Left ventricle myocardium superior (tissue), 1 donor: Measurements from ENCODE around the gene DNAJC8. TPM values are rescaled to one million over a fixed set of nuclear protein-coding genes. Genes with fewer than 3 reads are reported as not detected.

Experiments used
- ATAC-seq: fragments of 200-7000 bp; cut with Tn5 transposase; one replicate; pipeline ENCODE4 v1.9.1; 2020; ENCODE audit warnings: mild to moderate bottlenecking, moderate library complexity
- DNase-seq: peaks from one replicate; pipeline ENCODE4 v3.0.0-alpha.2; 2020
- intact Hi-C: fragments of 100-400 bp; cut with micrococcal nuclease; formaldehyde crosslinking; loops from one replicate; pipeline ENCODE4 v1.11.0; 2022
- total RNA-seq: library from RNA; stranded (reverse); fragmentation: NEBNext Ultra II Directional; extraction: Animal tissue kit (Norgen Biotek cat#: 25700); gene quantifications from one replicate; pipeline ENCODE4 v1.2.1, GENCODE V29; 2021
- donor health status: DM: no; HTN: yes; CAD: no; lungs with severe emphysema.

DNAJC8 gene
- total RNA-seq, 1 donor from 2014 or later: 62.3 TPM

DNA sequence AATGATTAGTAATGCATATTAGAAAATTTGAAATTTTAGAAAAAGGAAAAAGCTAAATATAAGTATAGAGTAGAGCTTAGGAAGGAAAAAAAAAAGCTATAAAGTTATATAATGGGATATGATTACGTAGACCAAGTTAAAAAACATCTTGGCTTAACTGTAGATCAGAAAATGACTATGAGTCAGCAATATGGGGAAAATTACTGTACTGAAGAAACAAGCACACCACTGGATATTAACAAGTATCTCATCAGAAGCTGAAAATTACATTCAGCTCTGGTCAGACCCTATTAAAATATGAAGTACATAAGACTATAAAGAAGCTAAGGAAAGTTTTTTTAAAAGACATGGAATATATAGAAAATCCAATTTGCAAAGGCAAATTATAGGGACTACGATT, 19.5 kb downstream of the DNAJC8 start:
- ATAC-seq (no peak), DNase-seq (no peak)
- intact Hi-C loops: no loop called here

DNA sequence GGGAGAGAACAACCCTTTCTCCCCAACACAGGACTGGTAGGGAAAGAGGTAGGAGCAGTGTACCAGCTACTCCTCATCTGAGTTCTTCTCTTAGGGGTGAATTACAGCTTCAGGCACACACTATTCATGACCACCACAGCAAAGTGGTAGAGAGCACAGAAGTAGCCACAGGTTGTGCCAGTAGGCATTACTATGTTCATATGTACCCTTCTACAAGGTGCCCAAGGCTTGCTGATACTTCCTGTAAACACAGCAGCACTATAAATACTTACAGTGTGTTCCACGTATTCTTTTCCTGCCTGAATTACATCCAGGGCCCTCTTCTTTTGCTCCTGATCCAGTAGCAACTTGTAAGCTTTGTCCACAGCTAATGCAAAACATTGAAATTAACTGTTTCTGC, 23.1 kb downstream of the DNAJC8 start:
- ATAC-seq: no peak
- intact Hi-C loops: loop anchor here (5.0 kb wide), 1 partner anchor 117 kb away; no protein-coding TSS in a partner anchor
- no peak for DNase-seq

DNA sequence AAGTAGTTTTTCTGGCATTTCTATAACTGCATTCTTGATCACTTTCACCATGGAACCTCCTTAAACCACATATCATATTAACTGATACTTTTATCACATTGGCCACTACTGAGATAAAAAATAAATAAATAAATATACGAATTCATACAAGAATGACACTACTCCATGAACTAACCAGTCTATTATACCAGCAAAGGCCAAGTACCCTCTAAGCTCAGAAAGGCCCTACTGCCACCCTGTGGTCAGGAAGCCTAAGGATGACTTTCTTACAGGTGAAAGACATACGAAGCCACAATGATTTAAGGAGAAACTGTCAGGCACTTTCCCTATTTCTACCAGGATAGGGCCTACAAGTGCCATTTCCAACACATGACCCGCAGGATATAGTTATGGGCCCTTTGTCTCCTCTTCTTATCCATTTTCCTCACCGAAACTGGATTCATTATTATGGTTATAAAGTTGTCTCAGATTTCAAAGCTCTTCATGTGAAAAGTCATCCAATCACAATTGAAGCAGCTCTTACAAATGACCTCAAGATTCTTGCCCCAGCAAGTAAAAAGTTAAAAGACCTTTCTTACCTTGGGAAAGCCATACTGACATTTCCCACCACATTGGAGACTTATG, 23.9 kb downstream of the DNAJC8 start:
- ATAC-seq (peak; percentile 82), DNase-seq (peak; percentile 53)
- intact Hi-C loops: loop anchor here (5.0 kb wide), 1 partner anchor 117 kb away; no protein-coding TSS in a partner anchor

DNA sequence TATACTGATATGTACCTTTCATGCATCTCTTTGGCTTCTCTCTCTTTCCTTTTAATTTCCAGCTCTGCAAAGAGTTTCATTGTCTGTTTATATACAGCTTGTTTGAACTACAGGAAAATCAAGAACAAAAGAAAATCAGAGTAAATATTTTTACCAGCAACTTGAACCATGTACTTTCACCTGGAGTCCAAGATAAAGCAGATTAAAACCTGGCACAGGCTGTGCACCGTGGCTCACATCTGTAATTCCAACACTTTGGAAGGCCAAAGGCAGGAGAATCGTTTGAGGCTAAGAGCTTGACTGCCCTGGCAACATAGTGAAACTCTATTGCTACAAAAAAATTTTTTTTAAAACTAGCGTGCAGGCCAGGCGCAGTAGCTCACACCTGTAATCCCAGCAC, 27.6 kb downstream of the DNAJC8 start:
- no peak for ATAC-seq
- intact Hi-C loops: loop anchor here (5.0 kb wide), 1 partner anchor 113 kb away; no protein-coding TSS in a partner anchor
- no peak for DNase-seq

DNA sequence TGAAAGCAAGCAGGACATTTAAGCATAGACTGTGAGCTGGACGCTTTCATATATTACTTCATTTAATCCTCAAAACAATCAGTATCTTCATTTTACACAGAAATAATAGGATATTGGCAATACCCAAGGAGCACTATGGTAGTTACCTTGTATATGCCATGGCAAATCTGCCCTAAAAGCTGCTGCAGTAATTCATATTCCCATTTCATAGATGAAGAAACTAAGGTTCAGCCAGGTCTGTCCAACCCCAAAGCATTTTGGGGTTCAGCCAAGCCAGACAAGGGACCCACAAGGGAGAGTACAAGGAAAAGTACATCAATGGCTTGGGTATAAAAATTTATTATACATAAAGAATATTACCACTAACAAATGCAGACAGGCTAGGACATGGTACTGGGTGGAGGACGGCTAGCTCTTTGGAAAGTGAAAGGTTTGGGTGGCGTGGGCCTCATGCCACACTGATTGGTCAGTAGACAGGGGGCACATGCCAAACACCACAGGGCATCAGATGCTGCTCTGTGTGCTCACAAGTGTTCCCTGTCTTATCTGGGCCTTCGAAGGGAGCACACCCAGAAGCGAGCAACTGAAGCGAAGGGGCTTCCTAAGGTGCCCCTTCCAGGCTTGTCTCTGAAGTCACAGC, 32.5 kb downstream of the DNAJC8 start:
- DNase-seq (no peak), ATAC-seq (no peak)
- intact Hi-C loops: no loop called here

DNA sequence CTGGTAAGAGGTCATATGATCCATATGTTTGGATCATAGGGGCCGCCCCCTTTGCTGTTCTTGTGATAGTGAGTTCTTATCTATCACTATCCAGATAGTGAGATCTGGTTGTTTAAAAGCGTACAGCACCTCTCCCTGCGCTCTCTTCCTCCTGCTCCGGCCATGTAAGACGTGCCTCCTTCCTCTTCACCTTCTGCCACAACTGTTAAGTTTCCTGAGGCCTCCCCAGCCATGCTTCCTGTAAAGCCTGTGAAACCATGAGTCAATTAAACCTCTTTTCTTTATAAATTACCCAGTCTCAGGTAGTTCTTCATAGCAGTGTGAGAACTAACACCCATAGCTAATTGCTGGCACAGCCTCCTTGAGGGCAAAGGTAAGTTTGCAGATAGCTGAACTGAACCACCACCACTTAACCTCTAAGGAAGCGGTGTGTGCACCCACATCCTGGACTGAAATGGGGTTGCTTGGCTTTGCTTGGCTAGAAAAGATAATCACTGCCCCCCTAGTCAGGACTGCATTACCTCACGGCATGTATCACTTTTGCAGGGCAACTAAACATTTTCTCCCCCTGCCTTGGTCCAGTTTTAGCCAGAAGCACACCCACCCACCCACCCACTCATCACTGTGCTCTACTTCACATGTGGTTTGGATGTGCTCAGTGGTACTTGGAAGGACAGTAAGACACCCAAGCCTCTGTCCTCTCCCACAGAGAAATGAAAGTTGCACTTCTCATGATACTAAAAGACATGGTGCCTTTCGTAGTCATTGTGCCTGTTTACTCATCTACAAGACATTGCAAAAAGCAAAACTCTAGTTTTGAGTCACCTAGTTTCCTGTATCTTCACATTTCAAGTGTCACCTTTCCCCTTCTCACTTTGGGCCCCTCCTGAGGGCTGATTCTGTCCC, 33.2 kb downstream of the DNAJC8 start:
- DNase-seq (no peak), ATAC-seq (no peak)
- intact Hi-C loops: no loop called here

DNA sequence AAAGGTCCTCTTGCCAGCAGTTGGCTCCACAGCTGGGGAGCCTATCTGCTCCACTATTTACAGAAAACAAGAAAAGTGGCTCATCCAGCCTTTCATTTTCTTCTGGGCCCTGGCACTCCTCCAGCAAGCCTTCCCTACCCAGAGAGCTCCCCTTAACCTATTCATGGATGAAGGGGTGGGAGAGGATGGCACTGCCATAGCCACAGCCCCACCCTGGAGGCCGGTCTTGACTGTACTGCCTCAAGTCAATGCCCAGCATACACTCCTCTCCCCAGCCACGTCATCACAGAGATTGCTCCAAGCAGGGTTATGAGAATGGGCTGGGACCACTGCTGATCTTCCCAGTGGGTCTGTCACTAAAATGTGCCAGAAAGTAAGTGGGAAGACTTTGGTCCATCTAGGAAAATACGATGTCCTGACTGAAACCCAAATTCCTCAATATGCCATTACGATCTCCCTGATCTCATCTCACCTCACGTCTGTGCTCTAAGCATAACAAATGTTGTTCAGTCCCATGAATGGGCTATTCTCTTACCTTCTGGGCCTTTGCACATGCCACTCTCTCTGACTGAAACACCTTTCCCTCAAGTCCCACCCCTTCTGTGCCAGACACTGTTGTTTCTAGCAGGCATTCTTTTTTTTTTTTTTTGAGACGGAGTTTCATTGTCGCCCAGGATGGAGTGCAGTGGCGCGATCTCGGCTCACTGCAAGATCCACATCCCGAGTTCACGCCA, 35.0 kb downstream of the DNAJC8 start:
- intact Hi-C loops: no loop called here
- ATAC-seq (no peak), DNase-seq (no peak)

DNA sequence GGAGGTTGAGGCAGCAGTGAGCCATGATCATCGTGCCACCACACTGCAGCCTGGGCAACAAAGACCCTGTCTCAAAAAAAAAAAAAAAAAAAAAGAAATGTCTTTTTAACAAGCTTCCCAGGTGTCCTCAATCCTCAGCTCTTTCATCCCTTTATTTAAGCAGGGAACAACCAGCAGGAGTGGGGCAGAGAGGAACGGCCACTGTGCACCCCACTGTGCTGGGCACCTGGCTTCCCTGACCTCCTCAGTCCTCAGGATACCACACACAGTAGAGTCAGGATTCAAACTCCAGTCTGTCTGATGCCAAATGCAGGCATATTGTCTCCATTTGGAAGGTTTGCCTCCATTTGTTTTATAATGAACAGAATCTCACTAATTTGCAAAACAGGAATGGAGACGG, 36.5 kb downstream of the DNAJC8 start:
- intact Hi-C loops: no loop called here
- DNase-seq (no peak), ATAC-seq (no peak)

DNA sequence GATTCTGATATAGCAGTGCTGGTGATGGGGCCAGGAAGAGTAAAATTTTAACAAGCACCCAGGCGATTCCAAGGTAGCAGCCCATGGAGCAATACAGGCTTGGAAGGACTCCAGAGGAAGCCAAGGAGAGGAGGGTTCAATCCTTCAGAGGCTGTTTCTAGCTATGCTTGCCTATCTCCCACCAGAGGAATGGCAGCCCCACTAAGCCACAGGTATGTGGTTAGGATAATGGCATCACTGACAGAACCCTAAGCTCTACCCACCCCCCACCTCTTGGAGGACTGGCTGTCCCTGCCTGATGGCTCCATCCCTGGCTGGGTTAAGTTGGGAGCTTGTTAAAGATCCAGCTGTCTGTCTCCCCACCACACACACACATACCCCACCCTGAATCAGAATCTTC, 37.0 kb downstream of the DNAJC8 start:
- intact Hi-C loops: no loop called here
- ATAC-seq: no peak
- DNase-seq: no peak

DNA sequence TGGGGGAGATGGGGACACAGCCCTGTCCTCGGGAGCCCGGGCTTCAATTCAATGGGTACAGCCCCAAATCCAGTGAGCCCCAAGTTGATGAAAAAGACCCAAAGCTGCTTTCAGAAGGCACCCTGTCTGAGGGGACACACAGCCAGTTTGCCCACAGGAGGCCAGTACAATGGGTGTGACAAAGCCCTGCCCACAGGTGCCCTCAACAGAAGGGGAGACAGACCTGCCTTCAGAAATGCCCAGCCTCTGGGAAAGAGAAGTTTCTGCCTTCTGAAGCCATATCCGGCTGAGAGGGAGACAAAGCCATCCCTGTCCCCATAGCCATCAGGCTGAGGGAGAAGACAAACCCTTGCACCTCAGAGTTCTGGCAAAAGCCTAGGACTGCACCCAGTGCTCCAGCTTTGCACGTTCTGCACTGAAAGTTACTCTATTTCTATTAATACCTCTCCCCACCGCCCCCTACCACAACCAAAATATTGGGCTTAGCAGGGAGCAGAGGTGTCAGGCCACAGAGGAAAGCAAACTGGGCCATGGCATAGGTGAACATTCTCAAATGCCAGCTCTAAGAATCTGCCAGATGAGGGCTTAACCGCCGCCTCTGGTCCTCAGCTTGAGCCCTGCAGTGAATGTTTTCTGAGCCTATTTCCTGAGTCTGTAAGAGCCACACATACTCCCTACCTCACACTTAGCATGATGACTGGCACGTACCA, 38.3 kb downstream of the DNAJC8 start:
- intact Hi-C loops: no loop called here
- no peak for ATAC-seq
- DNase-seq: no peak

DNA sequence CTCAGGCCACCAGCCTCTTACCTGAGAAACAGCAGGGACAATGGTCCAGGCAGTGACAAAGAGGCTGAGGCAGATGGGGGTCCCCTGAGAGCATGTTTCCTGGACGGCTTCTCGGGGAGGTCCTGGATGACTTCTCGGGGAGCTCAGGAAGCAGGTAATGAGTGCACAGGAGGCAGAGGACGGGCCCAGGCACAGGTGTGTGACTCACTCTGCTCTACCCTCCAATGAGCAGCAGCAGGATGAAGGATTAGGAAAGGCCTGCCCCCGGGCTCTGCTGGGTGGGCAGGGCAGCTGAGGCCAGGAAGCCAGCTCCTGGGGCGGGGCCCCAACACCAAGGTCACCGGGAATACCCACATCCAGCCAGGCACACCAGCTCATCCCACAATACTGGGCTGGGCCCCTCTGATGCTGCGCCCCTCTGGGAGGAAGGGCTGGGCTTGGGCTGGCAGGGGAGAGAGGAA, 39.1 kb downstream of the DNAJC8 start:
- peak; percentile 19 for ATAC-seq
- intact Hi-C loops: no loop called here
- DNase-seq: no peak

DNA sequence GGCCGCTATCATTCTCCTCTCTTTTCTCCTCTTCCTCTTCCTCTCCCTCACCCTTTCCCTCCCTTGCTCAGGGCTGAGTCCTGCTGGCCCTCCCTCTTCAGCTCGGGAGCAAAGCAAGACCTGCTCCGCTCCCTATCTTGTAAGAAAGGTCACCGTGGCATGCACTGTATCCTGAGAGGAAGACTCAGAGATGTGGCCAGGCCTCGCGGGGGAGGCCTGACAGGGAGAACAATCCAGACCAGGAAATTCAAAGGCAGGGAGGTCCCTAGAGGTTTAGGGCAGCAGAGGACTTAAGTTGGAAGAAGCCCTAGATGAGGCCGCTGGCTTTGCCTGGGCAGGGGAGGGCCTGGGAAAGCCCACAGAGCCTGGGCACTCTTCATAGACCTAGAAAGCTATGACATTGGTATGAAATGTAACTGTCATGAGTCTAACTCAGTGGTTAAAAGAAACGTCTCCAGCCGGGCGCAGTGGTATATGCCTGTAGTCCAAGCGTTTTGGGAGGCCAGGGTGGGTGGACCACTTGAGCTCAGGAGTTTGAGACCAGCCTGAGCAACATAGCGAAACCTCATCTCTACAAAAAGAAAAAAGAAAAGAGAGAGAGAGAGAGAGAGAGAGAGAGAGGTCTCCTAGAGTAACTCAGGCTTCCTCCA, 41.7 kb downstream of the DNAJC8 start:
- ATAC-seq: peak; percentile 53
- intact Hi-C loops: no loop called here
- no peak for DNase-seq

DNA sequence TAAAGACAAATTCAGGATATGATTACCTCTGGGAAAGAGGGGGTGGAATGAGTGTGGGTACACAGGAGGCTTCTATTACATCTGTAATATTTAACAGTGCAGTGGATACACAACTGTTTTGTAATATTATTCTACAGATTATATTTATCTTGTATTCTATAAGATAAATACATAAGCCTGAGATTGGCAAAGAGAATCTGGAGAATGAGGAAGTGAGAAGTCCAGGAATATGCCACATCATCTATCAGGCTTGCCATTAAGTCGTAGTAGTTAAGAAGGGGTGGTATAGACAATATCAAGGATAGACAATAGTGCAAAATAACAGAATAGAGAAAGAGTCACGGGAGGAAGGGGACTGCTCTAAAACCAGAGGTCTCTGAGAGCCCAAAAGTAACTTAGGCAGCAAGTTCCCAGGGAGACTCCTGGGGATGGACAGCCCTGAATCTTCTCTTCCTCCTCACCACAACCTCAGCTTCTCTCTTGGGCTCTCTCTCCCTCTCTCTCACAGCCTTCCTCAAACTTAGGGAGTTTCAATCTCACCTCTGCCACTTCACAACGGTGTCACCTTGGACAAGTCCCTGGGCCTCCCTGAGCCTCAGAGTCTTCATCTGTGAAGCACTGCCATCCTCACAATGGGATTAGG, 42.4 kb downstream of the DNAJC8 start:
- ATAC-seq (no peak), DNase-seq (no peak)
- intact Hi-C loops: no loop called here

DNA sequence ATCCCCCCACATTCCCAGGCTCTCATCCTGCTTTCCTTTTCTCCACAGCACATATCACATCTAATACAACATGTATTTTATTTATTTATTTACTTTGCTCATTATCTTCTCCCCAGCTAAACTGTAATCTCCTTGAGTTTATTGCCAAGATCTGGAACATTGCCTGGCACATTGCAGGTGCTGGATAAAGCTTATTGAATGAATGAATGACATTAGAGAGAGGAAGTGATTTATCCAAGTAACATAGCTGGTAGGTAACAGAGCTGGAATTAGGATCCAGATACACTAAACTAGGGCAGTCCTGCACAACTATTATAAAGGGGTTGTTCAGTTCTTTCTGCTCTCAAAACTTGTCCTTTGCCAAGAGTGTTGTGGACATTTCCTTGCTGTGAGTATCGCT, 47.8 kb downstream of the DNAJC8 start:
- ATAC-seq (no peak), DNase-seq (no peak)
- intact Hi-C loops: no loop called here

DNA sequence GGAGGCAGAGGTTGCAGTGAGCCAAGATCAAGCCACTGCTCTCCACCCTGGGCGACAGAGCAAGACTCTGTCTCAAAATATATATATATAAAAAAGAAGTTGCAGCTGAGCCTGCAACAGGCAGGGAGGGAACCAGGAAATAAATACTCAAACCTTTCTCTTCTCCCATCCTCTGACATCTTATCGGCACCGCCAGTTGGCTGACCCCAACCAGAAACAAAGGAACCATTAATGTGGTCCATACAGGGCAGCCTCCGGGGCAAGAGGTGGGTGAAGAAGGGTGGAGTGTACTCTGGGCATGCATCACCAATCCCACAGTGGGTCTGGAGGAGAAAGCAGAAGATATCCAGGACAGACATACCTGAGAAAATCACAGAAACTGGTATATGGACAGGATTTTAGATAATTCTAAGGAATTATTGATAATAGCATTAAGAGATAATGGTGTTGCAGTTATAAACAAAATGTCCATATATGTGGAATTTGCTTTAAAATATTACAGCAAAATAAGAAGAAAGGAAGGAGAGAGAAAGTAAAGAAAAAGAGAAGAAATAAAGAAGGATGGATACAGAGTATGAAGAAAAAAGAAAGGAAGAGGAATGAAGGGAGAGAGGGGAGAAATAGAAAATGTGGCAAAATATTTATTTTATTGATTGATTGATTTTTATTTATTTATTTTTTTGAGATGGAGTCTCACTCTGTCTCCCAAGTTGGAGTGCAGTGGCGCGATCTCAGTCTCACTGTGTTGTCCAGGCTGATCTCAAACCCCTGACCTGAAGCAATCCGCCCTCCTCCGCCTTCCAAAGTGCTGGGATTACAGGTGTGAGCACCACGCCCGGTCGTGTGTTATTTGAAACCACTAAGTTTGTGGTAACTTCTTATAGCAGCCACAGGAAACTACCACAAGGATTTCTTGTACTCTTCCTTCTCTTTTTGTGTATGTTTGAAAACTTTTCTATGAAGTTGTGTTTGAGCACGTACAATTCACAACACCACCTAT, 52.2 kb downstream of the DNAJC8 start:
- no peak for ATAC-seq
- intact Hi-C loops: no loop called here
- DNase-seq: no peak

DNA sequence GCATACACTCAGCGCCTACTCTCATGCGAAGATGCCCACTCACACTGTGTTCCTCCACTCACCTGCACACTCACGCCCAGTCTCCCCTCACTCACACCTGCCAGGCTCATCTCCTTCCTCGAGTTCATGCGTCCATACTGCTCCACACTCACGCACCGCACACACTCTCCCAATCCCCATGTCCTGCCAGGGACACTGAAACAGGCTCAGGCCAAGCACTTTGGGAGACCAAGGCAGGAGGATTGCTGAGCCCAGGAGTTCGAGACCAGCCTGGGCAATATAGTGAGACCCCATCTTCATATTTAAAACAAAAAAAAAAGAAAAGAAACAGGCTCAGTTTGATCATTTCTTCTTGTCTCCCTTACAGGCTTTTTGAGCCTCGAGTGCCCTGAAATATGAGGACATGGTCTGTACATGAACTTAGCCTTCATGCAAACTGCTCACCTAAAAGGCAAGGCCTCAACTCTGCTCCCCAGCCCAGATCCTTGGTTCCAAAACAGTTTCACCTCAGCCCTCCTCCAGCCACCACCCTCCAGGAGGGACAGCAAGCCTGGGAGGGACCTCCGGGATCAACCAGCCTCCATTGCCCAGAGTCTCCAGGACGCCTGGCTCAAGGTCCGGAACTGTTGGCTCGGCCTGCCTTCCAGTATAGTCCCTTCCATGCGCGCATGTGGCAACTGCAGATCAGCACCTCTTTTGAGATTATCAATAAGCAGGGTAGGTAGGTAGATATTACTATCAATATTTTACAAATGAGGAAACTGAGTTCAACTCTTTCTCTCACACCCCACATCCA, 53.9 kb downstream of the DNAJC8 start:
- intact Hi-C loops: no loop called here
- DNase-seq: no peak
- ATAC-seq: no peak
